Measurements from ENCODE around the gene IKZF3. TPM values are rescaled to one million over a fixed set of nuclear protein-coding genes. Genes with fewer than 3 reads are reported as not detected.

IKZF3 gene
- polyA plus RNA-seq, 1 of the 3 experiments (the other 2 are of a cell fraction), result not detected

DNA sequence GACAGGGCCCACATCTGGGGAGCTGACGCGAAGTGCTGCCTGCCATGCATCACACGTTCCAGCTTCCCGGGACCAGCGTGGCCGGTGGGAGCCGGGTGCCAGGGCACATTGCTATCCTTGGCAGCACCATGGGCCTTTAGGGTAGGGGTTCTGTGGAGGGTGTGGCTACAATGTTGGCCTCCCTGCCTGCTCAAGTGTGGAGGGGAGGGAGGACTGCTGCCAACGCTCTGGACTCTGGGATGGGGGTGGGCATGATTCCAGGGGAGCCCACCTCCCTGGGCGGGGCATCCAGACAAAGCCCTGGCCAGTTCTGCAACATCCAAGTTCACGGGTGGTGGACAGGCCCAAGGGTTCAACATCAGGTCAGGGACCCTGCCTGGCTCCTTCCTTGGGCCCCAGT is 112.5 kb downstream of the IKZF3 start:
- no peaks in the 10 kb centered on the region for H4K20me1 ChIP-seq (ENCODE audit: insufficient read depth)
- no peaks in the 10 kb centered on the region for H3K27me3 ChIP-seq (ENCODE audit: insufficient read depth)
- H3K9me3 ChIP-seq, result no peaks in the 10 kb centered on the region
- TF ChIP-seq, protein P1, sequence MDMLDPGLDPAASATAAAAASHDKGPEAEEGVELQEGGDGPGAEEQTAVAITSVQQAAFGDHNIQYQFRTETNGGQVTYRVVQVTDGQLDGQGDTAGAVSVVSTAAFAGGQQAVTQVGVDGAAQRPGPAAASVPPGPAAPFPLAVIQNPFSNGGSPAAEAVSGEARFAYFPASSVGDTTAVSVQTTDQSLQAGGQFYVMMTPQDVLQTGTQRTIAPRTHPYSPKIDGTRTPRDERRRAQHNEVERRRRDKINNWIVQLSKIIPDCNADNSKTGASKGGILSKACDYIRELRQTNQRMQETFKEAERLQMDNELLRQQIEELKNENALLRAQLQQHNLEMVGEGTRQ (IDR thresholded peaks at IDR 0.05; ENCODE audit: borderline replicate concordance, low read depth, low read length), result no peak
- peaks cover 0 to 12% of the 10 kb centered on the region in 2 experiments; a peak in 1 of 4 replicates for H3K4me1 ChIP-seq (ENCODE audit: control insufficient read depth in 1 of 2, insufficient read depth in 2 of 2, low read depth in 1 of 2, low read length in 1 of 2)
- CTCF ChIA-PET, result interaction anchor here (1.0 to 4.1 kb wide), 4 partner anchors 13 to 130 kb away, joined by 4 to 28 read pairs (median 10); partner anchors contain the start of gene MIEN1
- H3K27ac ChIP-seq (ENCODE audit: low read depth in 2 of 2, low read length in 1 of 2), result no peak overlapping the region
- DNase-seq, result peak; percentile 31
- H3K4me3 ChIP-seq (ENCODE audit: low read depth in 2 of 2, low read length in 1 of 2), result no peak overlapping the region
- H2AFZ ChIP-seq (ENCODE audit: low read depth), result no peak overlapping the region
- POLR2A ChIA-PET, result interaction anchor here (1.8 kb wide), 1 partner anchor 130 kb away, joined by 5 read pairs; no protein-coding TSS in a partner anchor
- H3K9ac ChIP-seq, result no peak overlapping the region
- WGBS (ENCODE audit: low lambda C conversion rate), result 86% methylated on average over 8 of the region's 10 CpGs
- no peaks in the 10 kb centered on the region for H3K9me2 ChIP-seq
- no peaks in the 10 kb centered on the region for H3K79me2 ChIP-seq (ENCODE audit: insufficient read depth)
- H3K36me3 ChIP-seq (replicated peaks in 1 of 2; ENCODE audit: control insufficient read depth in 1 of 2, insufficient read depth in 2 of 2, low read length in 1 of 2), result no peaks in the 10 kb centered on the region
- no peak overlapping the region for H3K4me2 ChIP-seq
- H3F3A ChIP-seq (replicated peaks; ENCODE audit: insufficient read depth), result peaks cover 5% of the 10 kb centered on the region

DNA sequence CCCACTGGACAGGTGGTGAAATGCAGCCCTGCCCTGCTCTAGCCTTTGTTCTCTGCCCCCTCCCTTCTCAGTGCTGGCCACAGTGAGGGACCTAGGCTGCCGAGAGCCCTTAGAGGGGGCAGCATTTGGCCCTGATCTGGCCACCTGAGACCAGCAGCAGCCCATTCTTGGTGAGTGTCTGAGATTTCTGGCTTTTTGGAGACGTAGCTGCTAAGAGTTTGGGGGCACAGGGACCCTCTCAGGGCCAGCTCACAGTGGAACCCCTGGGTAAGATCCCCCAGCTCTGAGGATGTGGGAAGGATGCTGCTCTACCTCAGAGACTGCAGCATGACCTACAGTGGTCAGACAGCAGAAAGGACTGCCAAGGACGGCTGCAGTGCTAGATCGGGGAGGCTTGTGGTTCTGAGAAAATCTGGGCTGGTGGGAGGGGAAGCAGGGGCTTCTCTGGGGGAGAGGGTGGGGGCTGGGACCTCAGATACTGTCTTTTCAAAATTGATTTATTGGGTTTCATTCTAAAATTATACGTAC is 113.0 kb downstream of the IKZF3 start:
- no peak overlapping the region for H3K27ac ChIP-seq (ENCODE audit: low read depth in 2 of 2, low read length in 1 of 2)
- TF ChIP-seq ELF1 (IDR thresholded peaks at IDR 0.05) (no peak), GABPA (IDR thresholded peaks at IDR 0.05; ENCODE audit: low read depth) (no peak), EP300 (IDR thresholded peaks at IDR 0.05; ENCODE audit: borderline replicate concordance in 1 of 2, low read depth in 1 of 2, low read length in 1 of 2) (no peak), NRF1 (IDR thresholded peaks at IDR 0.05; ENCODE audit: low read depth, low read length) (no peak), JUND (IDR thresholded peaks at IDR 0.05) (no peak), RFX5 (IDR thresholded peaks at IDR 0.05; ENCODE audit: low read length) (no peak), FOSL2 (IDR thresholded peaks at IDR 0.05; ENCODE audit: borderline replicate concordance, low read depth) (no peak), POLR2AphosphoS5 (IDR thresholded peaks at IDR 0.05; ENCODE audit: low read depth, low read length) (no peak), TCF12 (IDR thresholded peaks at IDR 0.05) (no peak)
- TF ChIP-seq, protein P2, sequence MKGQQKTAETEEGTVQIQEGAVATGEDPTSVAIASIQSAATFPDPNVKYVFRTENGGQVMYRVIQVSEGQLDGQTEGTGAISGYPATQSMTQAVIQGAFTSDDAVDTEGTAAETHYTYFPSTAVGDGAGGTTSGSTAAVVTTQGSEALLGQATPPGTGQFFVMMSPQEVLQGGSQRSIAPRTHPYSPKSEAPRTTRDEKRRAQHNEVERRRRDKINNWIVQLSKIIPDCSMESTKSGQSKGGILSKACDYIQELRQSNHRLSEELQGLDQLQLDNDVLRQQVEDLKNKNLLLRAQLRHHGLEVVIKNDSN (IDR thresholded peaks at IDR 0.05; ENCODE audit: borderline replicate concordance, low read depth), result no peak
- DNase-seq, result no peak
- peaks cover 0 to 12% of the 10 kb centered on the region in 2 experiments; a peak in 1 of 4 replicates for H3K4me1 ChIP-seq (ENCODE audit: control insufficient read depth in 1 of 2, insufficient read depth in 2 of 2, low read depth in 1 of 2, low read length in 1 of 2)
- ChIA-PET POLR2A (interaction anchor here (1.8 kb wide), 1 partner anchor 129 kb away, joined by 5 read pairs; no protein-coding TSS in a partner anchor), CTCF (interaction anchor here (1.0 to 4.1 kb wide), 3 partner anchors 21 to 129 kb away, joined by 4 to 28 read pairs (median 12); partner anchors contain the start of gene MIEN1)
- H3K4me3 ChIP-seq (ENCODE audit: low read depth in 2 of 2, low read length in 1 of 2), result no peak overlapping the region
- H3K9me3 ChIP-seq, result no peaks in the 10 kb centered on the region
- H3K9me2 ChIP-seq, result no peaks in the 10 kb centered on the region
- no peaks in the 10 kb centered on the region for H3K36me3 ChIP-seq (replicated peaks in 1 of 2; ENCODE audit: control insufficient read depth in 1 of 2, insufficient read depth in 2 of 2, low read length in 1 of 2)
- no peaks in the 10 kb centered on the region for H3K79me2 ChIP-seq (ENCODE audit: insufficient read depth)
- no peaks in the 10 kb centered on the region for H4K20me1 ChIP-seq (ENCODE audit: insufficient read depth)
- WGBS (ENCODE audit: low lambda C conversion rate), result 67% methylated on average over 3 of the region's 5 CpGs
- no peak overlapping the region for H2AFZ ChIP-seq (ENCODE audit: low read depth)
- peaks cover 5% of the 10 kb centered on the region for H3F3A ChIP-seq (replicated peaks; ENCODE audit: insufficient read depth)
- H3K9ac ChIP-seq, result no peak overlapping the region
- H3K27me3 ChIP-seq (ENCODE audit: insufficient read depth), result no peaks in the 10 kb centered on the region
- H3K4me2 ChIP-seq, result no peak overlapping the region

Data from SK-N-SH (cell line).